ENCODE measurements around the gene CORIN.

CORIN gene, protein sequence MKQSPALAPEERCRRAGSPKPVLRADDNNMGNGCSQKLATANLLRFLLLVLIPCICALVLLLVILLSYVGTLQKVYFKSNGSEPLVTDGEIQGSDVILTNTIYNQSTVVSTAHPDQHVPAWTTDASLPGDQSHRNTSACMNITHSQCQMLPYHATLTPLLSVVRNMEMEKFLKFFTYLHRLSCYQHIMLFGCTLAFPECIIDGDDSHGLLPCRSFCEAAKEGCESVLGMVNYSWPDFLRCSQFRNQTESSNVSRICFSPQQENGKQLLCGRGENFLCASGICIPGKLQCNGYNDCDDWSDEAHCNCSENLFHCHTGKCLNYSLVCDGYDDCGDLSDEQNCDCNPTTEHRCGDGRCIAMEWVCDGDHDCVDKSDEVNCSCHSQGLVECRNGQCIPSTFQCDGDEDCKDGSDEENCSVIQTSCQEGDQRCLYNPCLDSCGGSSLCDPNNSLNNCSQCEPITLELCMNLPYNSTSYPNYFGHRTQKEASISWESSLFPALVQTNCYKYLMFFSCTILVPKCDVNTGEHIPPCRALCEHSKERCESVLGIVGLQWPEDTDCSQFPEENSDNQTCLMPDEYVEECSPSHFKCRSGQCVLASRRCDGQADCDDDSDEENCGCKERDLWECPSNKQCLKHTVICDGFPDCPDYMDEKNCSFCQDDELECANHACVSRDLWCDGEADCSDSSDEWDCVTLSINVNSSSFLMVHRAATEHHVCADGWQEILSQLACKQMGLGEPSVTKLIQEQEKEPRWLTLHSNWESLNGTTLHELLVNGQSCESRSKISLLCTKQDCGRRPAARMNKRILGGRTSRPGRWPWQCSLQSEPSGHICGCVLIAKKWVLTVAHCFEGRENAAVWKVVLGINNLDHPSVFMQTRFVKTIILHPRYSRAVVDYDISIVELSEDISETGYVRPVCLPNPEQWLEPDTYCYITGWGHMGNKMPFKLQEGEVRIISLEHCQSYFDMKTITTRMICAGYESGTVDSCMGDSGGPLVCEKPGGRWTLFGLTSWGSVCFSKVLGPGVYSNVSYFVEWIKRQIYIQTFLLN

DNA sequence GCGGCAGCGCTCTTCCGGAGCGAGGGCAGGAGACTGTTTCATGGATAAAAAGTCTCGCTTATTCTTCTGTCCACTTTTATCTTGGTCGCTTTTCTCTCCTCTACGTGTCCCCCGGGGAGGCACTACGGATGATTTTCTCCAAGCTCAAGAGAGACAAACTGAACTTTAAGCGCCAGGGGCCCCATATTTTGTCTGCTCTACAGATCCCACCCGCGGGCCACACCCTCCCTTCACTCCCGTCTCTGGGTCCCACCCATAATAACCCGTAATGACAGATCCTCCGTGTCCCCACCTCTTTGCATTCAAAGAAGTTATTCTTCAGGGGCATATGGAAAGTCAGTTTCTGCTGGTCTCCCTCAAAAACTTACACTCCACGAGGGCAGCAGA, at the start of gene CORIN:
CORIN (minus strand) TSS at position 160 of the 387 bp plus-strand sequence; CDS start at position 42, 118 bp downstream.
- peaks cover 5 to 22% of the 10 kb centered on the region in 2 donors for H3K4me1 ChIP-seq (ENCODE audit: control insufficient read depth in 1 of 2, insufficient read depth in 2 of 2, low read length in 2 of 2)
- H3K9ac ChIP-seq (ENCODE audit: low read depth in 1 of 2, low read length in 2 of 2): peak within 1 kb of the TSS; percentile 42 to 57
- peak within 1 kb of the TSS; percentile 72 to 74 for H3K4me3 ChIP-seq (ENCODE audit: low read depth in 1 of 2, low read length in 2 of 2)

DNA sequence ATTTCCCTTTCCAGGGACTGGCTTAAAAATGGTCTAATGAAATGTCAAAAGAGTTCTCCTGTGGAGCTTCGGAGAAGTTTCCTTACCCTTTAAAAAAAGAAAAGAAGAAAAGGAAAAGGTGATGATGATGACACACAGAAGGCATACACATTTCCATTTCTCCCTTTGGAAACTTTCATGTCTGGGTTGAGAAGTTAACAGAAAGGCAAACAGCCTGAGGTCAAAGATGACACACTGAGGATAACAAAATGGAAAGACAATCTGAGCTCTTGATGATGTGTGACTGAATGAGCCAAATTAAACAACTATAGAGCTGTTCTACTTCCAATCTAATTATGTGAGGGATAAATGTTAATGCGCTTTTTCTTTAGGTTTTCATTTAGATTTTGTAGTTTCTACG, 44.4 kb upstream of the CORIN start:
- H3K9me3 ChIP-seq (ENCODE audit: control insufficient read depth in 1 of 2, low read length in 2 of 2): no peaks in the 10 kb centered on the region
- peaks cover 27 to 50% of the 10 kb centered on the region in 2 donors for H3K36me3 ChIP-seq (ENCODE audit: control insufficient read depth in 1 of 2, insufficient read depth in 2 of 2, low read length in 2 of 2)
- no peak overlapping the region for H3K9ac ChIP-seq (ENCODE audit: low read depth in 1 of 2, low read length in 2 of 2)
- H3K4me3 ChIP-seq (ENCODE audit: low read depth in 1 of 2, low read length in 2 of 2): no peak overlapping the region
- no peak overlapping the region for H3K27ac ChIP-seq (ENCODE audit: low read depth, low read length)
- peaks cover 0 to 4% of the 10 kb centered on the region in 2 donors for H3K4me1 ChIP-seq (ENCODE audit: control insufficient read depth in 1 of 2, insufficient read depth in 2 of 2, low read length in 2 of 2)
- H3K27me3 ChIP-seq (ENCODE audit: control insufficient read depth in 1 of 2, insufficient read depth in 2 of 2, low read length in 2 of 2): no peaks in the 10 kb centered on the region

More for the DNA sequence above, at the start of gene CORIN:
- Histone ChIP-seq H3K27me3 (ENCODE audit: control insufficient read depth in 1 of 2, insufficient read depth in 2 of 2, low read length in 2 of 2) (peaks cover 0 to 3% of the 10 kb centered on the region in 2 donors), H3K27ac (ENCODE audit: low read depth, low read length) (no peak within 1 kb of the TSS), H3K9me3 (ENCODE audit: control insufficient read depth in 1 of 2, low read length in 2 of 2) (no peaks in the 10 kb centered on the region), H3K36me3 (ENCODE audit: control insufficient read depth in 1 of 2, insufficient read depth in 2 of 2, low read length in 2 of 2) (peaks cover 0 to 3% of the 10 kb centered on the region in 2 donors)

DNA sequence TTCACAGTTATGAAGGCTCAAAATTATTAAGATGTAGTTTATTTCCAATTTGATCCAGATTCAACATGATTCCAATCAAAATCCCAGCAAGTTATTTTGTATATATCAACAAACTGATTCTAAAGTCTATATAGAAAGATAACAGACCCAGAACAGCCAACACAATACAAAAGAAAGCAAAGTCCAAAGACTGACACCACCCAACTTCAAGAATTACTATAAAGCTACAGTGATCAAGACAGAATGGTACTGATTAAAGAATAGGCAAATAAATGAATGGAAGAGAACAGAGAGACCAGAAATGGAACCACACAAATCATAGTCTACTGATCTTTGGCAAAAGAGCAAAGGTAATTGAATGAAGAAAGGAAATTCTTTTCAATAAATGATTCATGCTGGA, 41.6 kb upstream of the CORIN start:
- Histone ChIP-seq H3K4me3 (ENCODE audit: low read depth in 1 of 2, low read length in 2 of 2) (no peak overlapping the region), H3K9ac (ENCODE audit: low read depth in 1 of 2, low read length in 2 of 2) (no peak overlapping the region), H3K27ac (ENCODE audit: low read depth, low read length) (no peak overlapping the region), H3K36me3 (ENCODE audit: control insufficient read depth in 1 of 2, insufficient read depth in 2 of 2, low read length in 2 of 2) (peaks cover 32 to 59% of the 10 kb centered on the region in 2 donors), H3K27me3 (ENCODE audit: control insufficient read depth in 1 of 2, insufficient read depth in 2 of 2, low read length in 2 of 2) (no peaks in the 10 kb centered on the region), H3K9me3 (ENCODE audit: control insufficient read depth in 1 of 2, low read length in 2 of 2) (no peaks in the 10 kb centered on the region), H3K4me1 (ENCODE audit: control insufficient read depth in 1 of 2, insufficient read depth in 2 of 2, low read length in 2 of 2) (peaks cover 0 to 4% of the 10 kb centered on the region in 2 donors)

DNA sequence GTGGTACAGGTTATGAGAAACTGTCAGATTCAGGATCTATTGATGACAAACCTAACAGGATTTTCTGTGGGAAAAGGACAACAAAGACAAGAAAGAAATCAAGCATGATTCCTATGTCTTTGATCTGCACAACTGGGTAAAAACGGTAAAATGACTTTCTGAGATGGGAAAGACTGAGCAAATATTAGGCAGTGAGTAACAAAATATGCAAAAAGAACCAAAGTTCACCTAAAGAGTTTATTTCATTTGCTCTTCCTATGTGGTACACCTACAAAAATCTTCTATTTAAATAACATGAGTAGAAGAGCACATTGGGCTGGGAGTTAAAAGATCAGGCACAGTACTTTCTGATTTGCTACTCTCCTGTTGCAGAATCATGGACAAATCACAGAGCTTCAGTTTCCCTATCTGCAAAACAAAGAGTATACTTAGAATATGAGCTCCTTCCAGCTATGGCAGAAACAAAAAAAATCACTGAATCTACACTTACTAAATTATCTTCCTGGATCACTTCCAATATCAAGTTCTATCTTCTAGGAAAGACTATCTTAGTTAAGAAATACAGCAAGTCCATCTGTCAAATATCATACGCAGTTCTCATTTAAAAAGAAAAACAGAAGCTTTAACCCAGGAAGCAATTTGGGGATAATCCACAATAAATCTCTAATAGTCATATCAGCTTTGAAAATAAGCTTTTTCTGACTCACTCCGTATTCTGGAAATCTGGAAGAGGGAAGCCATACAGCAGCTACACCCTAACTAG, 39.1 kb upstream of the CORIN start:
- peaks cover 28 to 61% of the 10 kb centered on the region in 2 donors for H3K36me3 ChIP-seq (ENCODE audit: control insufficient read depth in 1 of 2, insufficient read depth in 2 of 2, low read length in 2 of 2)

DNA sequence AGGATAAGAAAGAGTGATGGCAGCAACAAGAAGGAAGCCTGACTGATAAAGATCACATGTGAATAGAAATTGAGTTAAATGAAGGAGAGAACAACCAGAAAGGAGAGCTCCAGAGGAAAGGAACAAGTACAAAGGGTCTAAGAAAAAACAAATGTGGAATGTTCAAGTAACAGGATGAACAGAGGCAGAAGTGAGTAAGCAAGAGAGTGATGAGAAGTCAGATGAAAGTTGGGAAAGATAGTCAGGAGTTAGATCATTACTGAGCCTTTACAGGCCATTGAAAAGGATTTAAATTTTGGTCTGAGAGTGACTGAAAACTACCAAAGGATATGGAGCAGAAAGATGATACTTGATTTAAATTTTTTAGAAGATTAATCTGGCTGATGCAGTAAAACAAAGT, 38.4 kb upstream of the CORIN start:
- peaks cover 28 to 58% of the 10 kb centered on the region in 2 donors for H3K36me3 ChIP-seq (ENCODE audit: control insufficient read depth in 1 of 2, insufficient read depth in 2 of 2, low read length in 2 of 2)
- H3K4me1 ChIP-seq (ENCODE audit: control insufficient read depth in 1 of 2, insufficient read depth in 2 of 2, low read length in 2 of 2): peaks cover 0 to 4% of the 10 kb centered on the region in 2 donors
- peaks cover 0 to 6% of the 10 kb centered on the region in 2 donors for H3K9me3 ChIP-seq (ENCODE audit: control insufficient read depth in 1 of 2, low read length in 2 of 2)
- no peak overlapping the region for H3K9ac ChIP-seq (ENCODE audit: low read depth in 1 of 2, low read length in 2 of 2)
- H3K27me3 ChIP-seq (ENCODE audit: control insufficient read depth in 1 of 2, insufficient read depth in 2 of 2, low read length in 2 of 2): no peaks in the 10 kb centered on the region
- no peak overlapping the region for H3K4me3 ChIP-seq (ENCODE audit: low read depth in 1 of 2, low read length in 2 of 2)
- no peak overlapping the region for H3K27ac ChIP-seq (ENCODE audit: low read depth, low read length)

More for the DNA sequence above, 39.1 kb upstream of the CORIN start:
- Histone ChIP-seq H3K27me3 (ENCODE audit: control insufficient read depth in 1 of 2, insufficient read depth in 2 of 2, low read length in 2 of 2) (no peaks in the 10 kb centered on the region), H3K4me1 (ENCODE audit: control insufficient read depth in 1 of 2, insufficient read depth in 2 of 2, low read length in 2 of 2) (peaks cover 0 to 4% of the 10 kb centered on the region in 2 donors), H3K9me3 (ENCODE audit: control insufficient read depth in 1 of 2, low read length in 2 of 2) (peaks cover 0 to 6% of the 10 kb centered on the region in 2 donors), H3K9ac (ENCODE audit: low read depth in 1 of 2, low read length in 2 of 2) (no peak overlapping the region), H3K27ac (ENCODE audit: low read depth, low read length) (no peak overlapping the region), H3K4me3 (ENCODE audit: low read depth in 1 of 2, low read length in 2 of 2) (no peak overlapping the region)

DNA sequence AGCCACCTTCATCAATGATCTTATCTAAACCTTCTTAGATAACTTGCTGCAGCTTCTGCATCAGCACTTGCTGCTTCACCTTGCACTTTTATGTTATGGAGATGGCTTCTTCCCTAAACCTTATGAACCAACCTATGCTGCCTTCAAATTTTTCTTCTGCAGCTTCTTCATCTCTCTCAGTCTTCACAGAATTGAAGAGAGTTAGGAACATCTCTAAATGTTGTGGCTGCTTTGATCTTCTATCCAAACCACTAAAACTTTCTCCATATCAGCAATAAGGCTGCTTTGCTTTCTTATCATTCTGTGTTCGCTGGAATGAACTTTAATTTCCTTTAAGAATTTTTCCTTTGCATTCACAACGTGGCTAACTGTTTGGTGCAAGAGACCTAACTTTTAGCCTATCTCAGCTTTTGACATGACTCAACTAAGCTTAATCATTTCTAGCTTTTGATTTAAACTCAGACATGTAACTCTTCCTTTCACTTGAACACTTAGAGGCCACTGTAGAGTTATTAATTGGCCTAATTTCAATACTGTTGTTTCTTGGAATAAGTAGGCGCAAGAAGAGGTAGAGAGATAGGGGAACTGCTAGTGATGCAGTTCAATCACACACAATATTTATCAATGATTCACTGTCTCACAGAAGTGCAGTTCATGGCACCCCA, 36.1 kb upstream of the CORIN start:
- peaks cover 28 to 54% of the 10 kb centered on the region in 2 donors for H3K36me3 ChIP-seq (ENCODE audit: control insufficient read depth in 1 of 2, insufficient read depth in 2 of 2, low read length in 2 of 2)

DNA sequence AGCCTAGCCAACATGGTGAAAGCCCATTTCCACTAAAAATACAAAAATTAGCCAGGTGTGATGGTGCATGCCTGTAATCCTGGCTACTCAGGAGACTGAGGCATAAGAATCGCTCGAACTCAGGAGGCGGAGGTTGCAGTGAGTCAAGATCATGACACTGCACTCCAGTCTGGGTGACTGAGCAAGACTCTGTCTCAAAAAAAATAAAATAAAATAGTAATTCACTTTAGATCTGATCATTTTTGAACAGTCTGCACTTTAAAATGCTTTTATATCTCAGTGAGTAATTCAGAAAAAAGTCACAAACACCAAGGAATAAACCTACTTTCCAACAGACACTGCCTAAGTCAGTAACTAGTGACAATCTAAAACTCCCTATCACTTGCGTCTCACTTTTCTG, 25.6 kb upstream of the CORIN start:
- no peaks in the 10 kb centered on the region for H3K9me3 ChIP-seq (ENCODE audit: control insufficient read depth in 1 of 2, low read length in 2 of 2)
- no peak overlapping the region for H3K27ac ChIP-seq (ENCODE audit: low read depth, low read length)
- H3K27me3 ChIP-seq (ENCODE audit: control insufficient read depth in 1 of 2, insufficient read depth in 2 of 2, low read length in 2 of 2): no peaks in the 10 kb centered on the region
- H3K36me3 ChIP-seq (ENCODE audit: control insufficient read depth in 1 of 2, insufficient read depth in 2 of 2, low read length in 2 of 2): peaks cover 0 to 7% of the 10 kb centered on the region in 2 donors
- H3K9ac ChIP-seq (ENCODE audit: low read depth in 1 of 2, low read length in 2 of 2): no peak overlapping the region
- H3K4me1 ChIP-seq (ENCODE audit: control insufficient read depth in 1 of 2, insufficient read depth in 2 of 2, low read length in 2 of 2): no peaks in the 10 kb centered on the region
- no peak overlapping the region for H3K4me3 ChIP-seq (ENCODE audit: low read depth in 1 of 2, low read length in 2 of 2)

More for the DNA sequence above, 36.1 kb upstream of the CORIN start:
- H3K27ac ChIP-seq (ENCODE audit: low read depth, low read length): no peak overlapping the region
- H3K4me1 ChIP-seq (ENCODE audit: control insufficient read depth in 1 of 2, insufficient read depth in 2 of 2, low read length in 2 of 2): no peaks in the 10 kb centered on the region
- no peak overlapping the region for H3K4me3 ChIP-seq (ENCODE audit: low read depth in 1 of 2, low read length in 2 of 2)
- no peak overlapping the region for H3K9ac ChIP-seq (ENCODE audit: low read depth in 1 of 2, low read length in 2 of 2)
- H3K27me3 ChIP-seq (ENCODE audit: control insufficient read depth in 1 of 2, insufficient read depth in 2 of 2, low read length in 2 of 2): no peaks in the 10 kb centered on the region
- H3K9me3 ChIP-seq (ENCODE audit: control insufficient read depth in 1 of 2, low read length in 2 of 2): peaks cover 0 to 6% of the 10 kb centered on the region in 2 donors

DNA sequence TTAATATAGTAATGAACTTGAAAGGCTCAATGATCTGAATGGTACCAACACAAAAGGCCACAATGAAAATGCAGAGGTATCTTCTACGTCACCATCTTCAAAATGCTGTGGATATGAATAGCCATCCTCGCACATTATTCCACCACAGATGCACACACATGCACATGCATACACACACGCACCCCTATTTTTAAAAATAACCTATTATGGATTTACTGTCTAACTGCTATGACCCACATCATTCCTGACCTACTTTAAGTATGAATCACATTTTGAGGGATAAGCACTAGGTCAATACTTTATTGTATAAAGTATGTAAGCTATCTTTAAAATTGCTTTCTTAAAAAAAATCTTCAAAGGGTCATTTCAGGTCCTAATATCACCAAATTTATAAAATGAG, 24.4 kb upstream of the CORIN start:
- Histone ChIP-seq H3K27ac (ENCODE audit: low read depth, low read length) (no peak overlapping the region), H3K4me3 (ENCODE audit: low read depth in 1 of 2, low read length in 2 of 2) (no peak overlapping the region), H3K4me1 (ENCODE audit: control insufficient read depth in 1 of 2, insufficient read depth in 2 of 2, low read length in 2 of 2) (no peaks in the 10 kb centered on the region), H3K36me3 (ENCODE audit: control insufficient read depth in 1 of 2, insufficient read depth in 2 of 2, low read length in 2 of 2) (peaks cover 0 to 7% of the 10 kb centered on the region in 2 donors), H3K9me3 (ENCODE audit: control insufficient read depth in 1 of 2, low read length in 2 of 2) (no peaks in the 10 kb centered on the region), H3K9ac (ENCODE audit: low read depth in 1 of 2, low read length in 2 of 2) (no peak overlapping the region), H3K27me3 (ENCODE audit: control insufficient read depth in 1 of 2, insufficient read depth in 2 of 2, low read length in 2 of 2) (no peaks in the 10 kb centered on the region)

DNA sequence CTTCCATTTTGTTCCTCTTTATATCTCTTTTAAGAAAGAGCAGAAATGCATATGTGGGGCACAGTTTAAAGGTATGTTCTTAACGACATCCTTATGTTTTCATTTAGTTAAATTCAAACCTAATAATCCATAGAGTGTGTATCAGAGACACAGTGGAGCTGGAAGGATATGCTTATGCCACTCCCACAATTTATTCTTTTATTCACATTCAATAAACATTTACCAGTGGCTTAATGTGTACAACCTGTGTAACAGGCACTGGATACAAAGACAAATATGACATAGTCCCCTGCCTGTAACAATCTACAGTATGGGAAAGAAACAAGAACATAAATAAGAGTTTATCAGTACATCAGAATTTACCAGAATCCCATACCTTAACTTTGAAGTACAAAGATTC, 22.4 kb upstream of the CORIN start:
- peaks cover 0 to 7% of the 10 kb centered on the region in 2 donors for H3K36me3 ChIP-seq (ENCODE audit: control insufficient read depth in 1 of 2, insufficient read depth in 2 of 2, low read length in 2 of 2)
- H3K27ac ChIP-seq (ENCODE audit: low read depth, low read length): no peak overlapping the region
- H3K4me3 ChIP-seq (ENCODE audit: low read depth in 1 of 2, low read length in 2 of 2): no peak overlapping the region
- no peaks in the 10 kb centered on the region for H3K27me3 ChIP-seq (ENCODE audit: control insufficient read depth in 1 of 2, insufficient read depth in 2 of 2, low read length in 2 of 2)
- H3K4me1 ChIP-seq (ENCODE audit: control insufficient read depth in 1 of 2, insufficient read depth in 2 of 2, low read length in 2 of 2): no peaks in the 10 kb centered on the region
- H3K9me3 ChIP-seq (ENCODE audit: control insufficient read depth in 1 of 2, low read length in 2 of 2): no peaks in the 10 kb centered on the region
- no peak overlapping the region for H3K9ac ChIP-seq (ENCODE audit: low read depth in 1 of 2, low read length in 2 of 2)

Data from duodenal mucosa (tissue), 2 donors.